Astrocyte (in vitro differentiated cells and primary cell): ENCODE data around the gene MOB3C. TPM values are rescaled to one million over a fixed set of nuclear protein-coding genes. Genes with fewer than 3 reads are reported as not detected.

Experiments
- DNase-seq: peaks from one replicate; pipeline ENCODE4 v3.0.0-alpha.2; 2010; ENCODE audit warnings: low read depth
- FAIRE-seq: peaks from 2 replicates; lab custom pipeline; 2011; peaks lifted over from hg19 to GRCh38; lab: Jason Lieb, UNC
- H2AFZ ChIP-seq: 2 replicates; pipeline ENCODE4 v1.6.0; 2012; ENCODE audit warnings: low read depth, low read length, inconsistent platforms
- H3K27ac ChIP-seq: 2 replicates; pipeline ENCODE4 v1.5.1; 2011; ENCODE audit warnings: low read depth, low read length, inconsistent platforms
- H3K27me3 ChIP-seq: 2 replicates; pipeline ENCODE4 v1.6.0; 2011; ENCODE audit warnings: low read length, inconsistent platforms; ENCODE audit not compliant: insufficient read depth
- H3K36me3 ChIP-seq: 2 replicates; pipeline ENCODE4 v1.5.1; 2011; ENCODE audit warnings: low read length, inconsistent platforms; ENCODE audit not compliant: insufficient read depth
- H3K4me1 ChIP-seq: 2 replicates; pipeline ENCODE4 v1.5.1; 2011; ENCODE audit warnings: low read length, inconsistent platforms; ENCODE audit not compliant: insufficient read depth
- H3K4me2 ChIP-seq: 2 replicates; pipeline ENCODE4 v1.6.0; 2012; ENCODE audit warnings: low read length, inconsistent platforms
- H3K4me3 ChIP-seq: 2 replicates; pipeline ENCODE4 v1.5.1; 2011; ENCODE audit warnings: low read depth, mild to moderate bottlenecking, low read length, inconsistent platforms; ENCODE audit not compliant: insufficient read depth
- H3K79me2 ChIP-seq: 2 replicates; pipeline ENCODE4 v1.6.0; 2012; ENCODE audit warnings: mild to moderate bottlenecking, low read length, inconsistent platforms; ENCODE audit not compliant: insufficient read depth
- H3K9ac ChIP-seq: 2 replicates; pipeline ENCODE4 v1.6.0; 2012; ENCODE audit warnings: mild to moderate bottlenecking, low read length, inconsistent platforms
- H3K9me3 ChIP-seq: 2 replicates; pipeline ENCODE4 v1.5.1; 2012; ENCODE audit warnings: low read depth, mild to moderate bottlenecking, low read length, inconsistent platforms; ENCODE audit not compliant: insufficient read depth
- H4K20me1 ChIP-seq: 2 replicates; pipeline ENCODE4 v1.6.0; 2012; ENCODE audit warnings: low read length, inconsistent platforms; ENCODE audit not compliant: insufficient read depth
- H3K27ac Mint-ChIP-seq: one replicate; pipeline ENCODE4 v1.8.0; 2021; ENCODE audit warnings: mild to moderate bottlenecking, mixed read lengths; ENCODE audit not compliant: unreplicated experiment
- H3K27me3 Mint-ChIP-seq: one replicate; pipeline ENCODE4 v1.8.0; 2021; ENCODE audit warnings: low read depth, mixed read lengths; ENCODE audit not compliant: unreplicated experiment
- H3K36me3 Mint-ChIP-seq: one replicate; pipeline ENCODE4 v1.8.0; 2021; ENCODE audit warnings: low read depth, mixed read lengths; ENCODE audit not compliant: unreplicated experiment
- H3K4me1 Mint-ChIP-seq: one replicate; pipeline ENCODE4 v1.8.0; 2021; ENCODE audit warnings: low read depth, mixed read lengths; ENCODE audit not compliant: unreplicated experiment
- H3K4me3 Mint-ChIP-seq: one replicate; pipeline ENCODE4 v1.8.0; 2021; ENCODE audit warnings: mild to moderate bottlenecking, moderate library complexity, mixed read lengths; ENCODE audit not compliant: unreplicated experiment
- H3K9me3 Mint-ChIP-seq: one replicate; pipeline ENCODE4 v1.8.0; 2021; ENCODE audit warnings: mild to moderate bottlenecking, mixed read lengths; ENCODE audit not compliant: unreplicated experiment
- CTCF ChIP-seq: IDR thresholded peaks from 2 replicates; pipeline ENCODE4 v1.5.1; 2011; ENCODE audit warnings: low read depth, mild to moderate bottlenecking, inconsistent platforms, low read length, moderate library complexity; ENCODE audit not compliant: insufficient read depth
- EZH2 ChIP-seq: IDR thresholded peaks from 2 replicates; pipeline ENCODE4 v1.6.1; 2012; ENCODE audit warnings: mild to moderate bottlenecking, low read length, inconsistent platforms; ENCODE audit not compliant: insufficient read depth
- total RNA-seq: library from RNA; stranded (reverse); gene quantifications from 2 replicates; pipeline ENCODE4 v1.2.1, GENCODE V29; 2021

MOB3C gene
- total RNA-seq, 1 donor from 2014 or later: 4.8 TPM

DNA sequence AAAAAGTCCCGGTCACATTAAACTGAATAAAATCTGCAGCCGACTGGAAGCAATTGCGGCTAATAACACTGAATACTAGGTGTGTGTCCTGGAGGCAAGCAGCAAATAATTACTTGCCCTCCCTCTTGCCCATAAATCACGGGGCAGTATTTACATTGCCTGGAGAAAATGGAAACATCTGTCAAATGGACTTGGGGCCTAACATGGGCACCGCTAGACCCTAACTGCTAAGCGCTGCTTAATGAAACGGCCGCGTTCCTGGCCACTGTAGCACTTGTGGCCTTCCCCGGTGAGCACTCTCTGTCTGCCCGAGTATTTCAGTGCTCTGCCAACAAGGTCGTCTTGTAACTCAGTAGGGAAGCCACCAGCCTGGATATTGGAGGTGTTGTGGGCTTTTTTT is 41.3 kb downstream of the MOB3C start:
- DNase-seq (no peak), FAIRE-seq (no peak)
- no peak overlapping the region for H3K27ac Mint-ChIP-seq
- H3K27ac ChIP-seq: no peak overlapping the region
- H3K9ac ChIP-seq: no peak overlapping the region
- no peaks in the 10 kb centered on the region for H4K20me1 ChIP-seq
- peaks cover 21% of the 10 kb centered on the region for H3K36me3 Mint-ChIP-seq
- H3K27me3 Mint-ChIP-seq: no peaks in the 10 kb centered on the region
- H3K79me2 ChIP-seq: no peaks in the 10 kb centered on the region
- no peaks in the 10 kb centered on the region for H3K4me1 Mint-ChIP-seq
- TF ChIP-seq EZH2 (no peak), CTCF (no peak)
- no peak overlapping the region for H3K4me3 Mint-ChIP-seq
- H3K4me2 ChIP-seq: no peak overlapping the region
- no peaks in the 10 kb centered on the region for H3K9me3 ChIP-seq
- H3K27me3 ChIP-seq: no peaks in the 10 kb centered on the region
- H3K36me3 ChIP-seq: peaks cover 3% of the 10 kb centered on the region
- no peaks in the 10 kb centered on the region for H3K9me3 Mint-ChIP-seq
- H3K4me3 ChIP-seq: no peak overlapping the region
- H3K4me1 ChIP-seq: no peaks in the 10 kb centered on the region
- H2AFZ ChIP-seq: no peak overlapping the region

DNA sequence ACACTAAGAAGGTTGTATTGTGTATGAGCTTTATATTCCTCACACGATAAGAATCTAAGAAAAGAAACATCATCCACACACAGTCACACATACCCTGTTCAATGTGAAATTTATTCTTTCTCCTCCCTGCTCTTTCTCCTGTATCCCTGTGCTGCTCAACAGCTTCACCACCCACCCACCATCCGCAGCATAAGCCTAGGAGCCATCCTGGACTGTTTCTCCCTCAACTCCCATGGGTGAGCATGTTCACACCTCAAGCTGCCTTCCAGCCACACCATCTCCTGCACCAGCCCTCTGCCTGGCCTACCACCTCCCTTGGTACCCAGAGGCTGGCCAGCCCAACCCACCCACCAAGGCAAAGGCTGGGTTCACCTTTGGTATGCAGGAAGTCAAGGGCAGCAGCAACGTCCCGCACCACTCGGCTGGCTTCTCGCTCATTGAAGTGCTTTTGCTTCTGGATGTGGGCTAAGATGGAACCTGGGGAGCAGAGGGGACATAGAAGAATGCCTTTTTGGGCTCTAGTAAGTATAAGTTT is 44.9 kb downstream of the MOB3C start:
- no peak for FAIRE-seq
- no peak for DNase-seq
- no peaks in the 10 kb centered on the region for H3K27me3 ChIP-seq
- Mint-ChIP-seq H3K27ac (no peak overlapping the region), H3K9me3 (no peaks in the 10 kb centered on the region), H3K4me3 (no peak overlapping the region), H3K27me3 (no peaks in the 10 kb centered on the region), H3K4me1 (no peaks in the 10 kb centered on the region), H3K36me3 (peaks cover 11% of the 10 kb centered on the region)
- no peak overlapping the region for H3K4me3 ChIP-seq
- H3K4me1 ChIP-seq: no peaks in the 10 kb centered on the region
- no peaks in the 10 kb centered on the region for H3K36me3 ChIP-seq
- H3K9ac ChIP-seq: no peak overlapping the region
- H4K20me1 ChIP-seq: no peaks in the 10 kb centered on the region
- H3K9me3 ChIP-seq: no peaks in the 10 kb centered on the region
- H3K79me2 ChIP-seq: no peaks in the 10 kb centered on the region
- TF ChIP-seq CTCF: no peak
- no peak for TF ChIP-seq EZH2
- H3K4me2 ChIP-seq: no peak overlapping the region
- no peak overlapping the region for H3K27ac ChIP-seq
- no peak overlapping the region for H2AFZ ChIP-seq

- H3K79me2 ChIP-seq: no peaks in the 10 kb centered on the region
- no peak overlapping the region for H3K4me2 ChIP-seq
- no peaks in the 10 kb centered on the region for H4K20me1 ChIP-seq
- no peaks in the 10 kb centered on the region for H3K4me1 ChIP-seq
- H3K36me3 ChIP-seq: no peaks in the 10 kb centered on the region
- Mint-ChIP-seq H3K27me3 (no peaks in the 10 kb centered on the region), H3K27ac (no peak overlapping the region), H3K9me3 (no peaks in the 10 kb centered on the region), H3K4me1 (no peaks in the 10 kb centered on the region), H3K36me3 (peaks cover 16% of the 10 kb centered on the region), H3K4me3 (no peak overlapping the region)
- no peaks in the 10 kb centered on the region for H3K27me3 ChIP-seq
- FAIRE-seq (no peak), DNase-seq (peak; percentile 16)
- no peak overlapping the region for H3K4me3 ChIP-seq
- H2AFZ ChIP-seq: no peak overlapping the region
- no peaks in the 10 kb centered on the region for H3K9me3 ChIP-seq
- no peak overlapping the region for H3K27ac ChIP-seq
- no peak overlapping the region for H3K9ac ChIP-seq
- no peak for TF ChIP-seq EZH2
- TF ChIP-seq CTCF: no peak
Measured at GRCh38 chr1:46569884-46570725, 46.5 kb downstream of the MOB3C start.
